Measurements from ENCODE around the gene SHQ1.

DNA sequence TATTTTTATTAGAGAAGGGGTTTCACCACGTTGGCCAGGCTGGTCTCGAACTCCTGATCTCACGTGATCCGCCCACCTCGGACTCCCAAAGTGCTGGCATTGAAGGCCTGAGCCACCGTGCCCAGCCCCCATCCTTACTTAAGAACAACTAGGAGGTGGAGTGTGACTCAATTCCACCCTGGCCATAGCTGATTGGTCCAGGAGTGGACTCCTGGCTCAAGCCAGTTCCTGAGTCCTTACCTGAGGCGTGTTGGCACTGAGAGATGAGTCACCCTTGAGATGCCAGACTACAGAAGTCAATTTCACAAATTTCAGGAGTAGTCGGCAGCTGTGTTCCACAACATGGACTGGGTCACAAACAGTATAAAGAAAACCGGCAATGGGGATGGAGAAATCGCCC, 124.2 kb downstream of the SHQ1 start:
- no peak for TF ChIP-seq EZH2 (IDR thresholded peaks at IDR 0.05)
- TF ChIP-seq POLR2AphosphoS5 (IDR thresholded peaks at IDR 0.05; ENCODE audit: borderline replicate concordance, low read depth, low read length): no peak

Data from SK-N-MC (cell line).